ENCODE measurements around the gene TRIM22. TPM values are rescaled to one million over a fixed set of nuclear protein-coding genes. Genes with fewer than 3 reads are reported as not detected.

TRIM22 gene
- total RNA-seq, 1 experiment from 2014 or later: not detected

DNA sequence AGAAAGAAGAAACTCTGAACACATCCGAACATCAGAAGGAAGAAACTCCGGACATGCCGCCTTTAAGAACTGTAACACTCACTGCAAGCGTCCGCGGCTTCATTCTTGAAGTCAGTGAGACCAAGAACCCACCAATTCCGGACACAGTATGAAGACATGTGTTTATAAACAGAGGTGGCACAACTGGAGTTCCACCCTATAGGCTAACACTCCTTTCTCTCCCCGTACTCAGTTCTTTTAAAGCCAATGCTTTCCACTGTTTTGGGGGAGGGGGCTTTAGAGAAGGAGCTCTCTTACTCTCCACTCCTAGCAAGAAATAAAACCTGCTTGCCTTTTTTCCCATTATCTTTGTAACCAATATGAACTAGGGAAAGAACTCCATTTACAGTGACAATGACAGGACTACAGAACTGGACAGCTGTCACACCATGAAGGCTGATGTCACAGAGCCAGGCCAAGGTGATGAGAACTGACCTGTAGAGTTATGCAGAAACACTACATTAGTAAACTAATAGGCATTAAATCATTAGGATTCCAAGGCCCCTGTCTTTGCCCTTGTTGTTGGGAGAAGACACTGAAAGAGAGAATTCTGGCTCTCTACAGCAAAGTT, 5.4 kb upstream of the TRIM22 start:
- peaks cover 12% of the 10 kb centered on the region for H3K79me2 ChIP-seq (ENCODE audit: low read length)
- H3K36me3 ChIP-seq (ENCODE audit: low read depth, low read length): no peaks in the 10 kb centered on the region; the same call in none of the 2 replicates
- H3K4me3 ChIP-seq (ENCODE audit: low read length): peak overlapping the region; percentile 75
- no peaks in the 10 kb centered on the region for H4K20me1 ChIP-seq (ENCODE audit: low read length)
- H3K4me1 ChIP-seq (ENCODE audit: insufficient read depth, low read length): peaks cover 9% of the 10 kb centered on the region
- H3K4me2 ChIP-seq (ENCODE audit: low read length): peak overlapping the region; percentile 93
- BruUV-seq (replicated peaks): TSS peak; percentile 96
- CTCF ChIA-PET: interaction anchor here (0.6 to 1.0 kb wide), 2 partner anchors 84 to 85 kb away, joined by 3 read pairs; no protein-coding TSS in a partner anchor
- peak overlapping the region; percentile 93 for H3K27ac ChIP-seq (ENCODE audit: low read length)
- no peaks in the 10 kb centered on the region for H3K9me3 ChIP-seq (ENCODE audit: low read length)
- POLR2A ChIA-PET (ENCODE audit: unreplicated experiment): interaction anchor here (0.6 to 0.7 kb wide), 4 partner anchors 62 to 456 kb away, joined by 3 to 5 read pairs (median 3); no protein-coding TSS in a partner anchor
- H3K9ac ChIP-seq (ENCODE audit: low read length): peak overlapping the region; percentile 72
- no peaks in the 10 kb centered on the region for H3K9me2 ChIP-seq (replicated peaks; ENCODE audit: low read length)
- ATAC-seq (peak; percentile 6), DNase-seq (no peak)
- no peaks in the 10 kb centered on the region for H3K27me3 ChIP-seq (ENCODE audit: low read length)
- intact Hi-C loops (cut with micrococcal nuclease): loop anchor here (1.0 to 2.0 kb wide), 3 partner anchors 63 to 125 kb away; partner anchors contain the start of gene OR52N2
- no peaks in the 10 kb centered on the region for H3F3A ChIP-seq (ENCODE audit: low read length, unreplicated experiment)
- H2AFZ ChIP-seq (ENCODE audit: low read length): peak overlapping the region; percentile 86; the same call in 1 of the 2 replicates
- TF ChIP-seq EZH2phosphoT487 (IDR thresholded peaks at IDR 0.05; ENCODE audit: borderline replicate concordance, low read length) (no peak), EZH2 (IDR thresholded peaks at IDR 0.05; ENCODE audit: low read length, unreplicated experiment) (no peak), CTCF (conservative IDR thresholded peaks at IDR 0.05; ENCODE audit: low read depth, low read length) (no peak)

DNA sequence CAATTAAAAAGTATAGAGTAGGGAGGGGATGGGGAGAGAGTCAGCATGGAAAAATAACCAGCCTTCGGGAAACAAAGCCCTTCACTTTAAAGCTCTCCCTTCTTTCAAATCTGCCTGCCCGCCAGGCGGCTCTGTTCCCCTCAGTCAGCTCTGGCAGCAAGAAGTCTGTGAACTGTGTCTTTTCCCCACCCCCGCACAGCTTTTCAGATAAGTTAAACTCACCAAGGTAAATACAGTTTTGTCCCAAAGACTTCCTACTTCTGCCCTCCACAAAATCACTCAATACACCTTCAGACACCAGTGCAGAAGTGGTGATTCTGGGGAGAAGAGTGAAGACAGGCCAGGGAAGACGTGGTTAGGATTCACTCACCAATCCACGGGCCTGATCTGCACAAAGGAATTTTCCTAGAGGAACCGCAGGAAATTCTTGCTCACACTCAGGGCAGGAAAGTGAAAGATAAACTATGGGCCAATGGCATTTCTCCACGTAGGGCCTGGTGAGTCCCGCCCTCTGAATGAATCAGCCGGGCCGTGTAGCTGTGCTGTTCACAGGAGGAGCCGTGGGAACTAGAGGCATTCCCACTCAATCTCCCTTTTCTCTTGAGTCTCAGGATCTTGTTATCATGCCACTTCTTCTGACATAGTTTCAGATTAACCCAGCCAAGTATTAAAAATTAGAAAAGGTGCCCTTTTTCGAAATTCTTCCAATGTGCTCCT, 4.8 kb upstream of the TRIM22 start, which contains the start of gene TRIM5:
TRIM5 (minus strand) TSS at position 429 of the 717 bp plus-strand sequence. CDS start 4,897 bp downstream, outside the sequence.
- BruUV-seq (replicated peaks): no TSS peak

More for the DNA sequence above, 4.8 kb upstream of the TRIM22 start, which contains the start of gene TRIM5:
- H3K9me2 ChIP-seq (replicated peaks; ENCODE audit: low read length): no peaks in the 10 kb centered on the region
- no peaks in the 10 kb centered on the region for H3F3A ChIP-seq (ENCODE audit: low read length, unreplicated experiment)
- intact Hi-C loops (cut with micrococcal nuclease): loop anchor here (1.0 to 2.0 kb wide), 4 partner anchors 64 to 124 kb away; partner anchors contain the start of genes OR52N2 and TRIM6
- H3K9me3 ChIP-seq (ENCODE audit: low read length): no peaks in the 10 kb centered on the region
- peak within 1 kb of the TSS; percentile 75 for H3K4me3 ChIP-seq (ENCODE audit: low read length)
- peak within 1 kb of the TSS; percentile 86 for H2AFZ ChIP-seq (ENCODE audit: low read length)
- ChIA-PET POLR2A (ENCODE audit: unreplicated experiment) (interaction anchor here (0.6 to 0.7 kb wide), 5 partner anchors 64 to 455 kb away, joined by 3 to 5 read pairs (median 3); no protein-coding TSS in a partner anchor), CTCF (interaction anchor here (0.6 to 1.0 kb wide), 3 partner anchors 85 to 88 kb away, joined by 3 read pairs; no protein-coding TSS in a partner anchor)
- peak within 1 kb of the TSS; percentile 93 for H3K4me2 ChIP-seq (ENCODE audit: low read length)
- DNase-seq (peak; percentile 95), ATAC-seq (peak; percentile 97)
- H3K79me2 ChIP-seq (ENCODE audit: low read length): peaks cover 12% of the 10 kb centered on the region
- H3K4me1 ChIP-seq (ENCODE audit: insufficient read depth, low read length): peaks cover 9% of the 10 kb centered on the region
- H3K27ac ChIP-seq (ENCODE audit: low read length): peak within 1 kb of the TSS; percentile 93
- H3K36me3 ChIP-seq (ENCODE audit: low read depth, low read length): no peaks in the 10 kb centered on the region
- peak within 1 kb of the TSS; percentile 72 for H3K9ac ChIP-seq (ENCODE audit: low read length)
- no peak for TF ChIP-seq EZH2phosphoT487 (IDR thresholded peaks at IDR 0.05; ENCODE audit: borderline replicate concordance, low read length)
- TF ChIP-seq CTCF (conservative IDR thresholded peaks at IDR 0.05; ENCODE audit: low read depth, low read length): peak; percentile 69
- TF ChIP-seq EZH2 (IDR thresholded peaks at IDR 0.05; ENCODE audit: low read length, unreplicated experiment): no peak
- H4K20me1 ChIP-seq (ENCODE audit: low read length): no peaks in the 10 kb centered on the region
- H3K27me3 ChIP-seq (ENCODE audit: low read length): no peaks in the 10 kb centered on the region

Data from PC-3 (cell line).